Spleen (tissue), 7 donors: ENCODE data around the gene MPDU1.

Source experiments
- POLR2A ChIP-seq, 3 donors: fragments of 450-650 bp; IDR thresholded peaks; one replicate each; pipeline ENCODE4 v1.5.1; 2017; ENCODE audit warnings: antibody characterized with exemption in 3 of 3, mild to moderate bottlenecking in 1 of 3
- TF ChIP-seq, protein P1 (sequence below), 11 experiments: fragments of 200-600 bp in 7 of 11; fragments of 450-650 bp in 4 of 11; sonication (generic) in 4 of 11; IDR thresholded peaks in 8 of 11; conservative IDR thresholded peaks in 3 of 11; 1 replicate in 7 of 11; 2 replicates in 4 of 11; pipeline versions ENCODE4 v1.4.0 to v1.8.0; 2016 to 2021; ENCODE audit warnings: antibody characterized with exemption in 11 of 11, inconsistent platforms in 4 of 11, mild to moderate bottlenecking in 1 of 11
- donor health status: DM: no; HTN: no; CAD: no; lungs with moderate emphysema.
- donor health status: DM: no; HTN: no; CAD: no.
- donor health status: DM: no; HTN: no; CAD: no.

DNA sequence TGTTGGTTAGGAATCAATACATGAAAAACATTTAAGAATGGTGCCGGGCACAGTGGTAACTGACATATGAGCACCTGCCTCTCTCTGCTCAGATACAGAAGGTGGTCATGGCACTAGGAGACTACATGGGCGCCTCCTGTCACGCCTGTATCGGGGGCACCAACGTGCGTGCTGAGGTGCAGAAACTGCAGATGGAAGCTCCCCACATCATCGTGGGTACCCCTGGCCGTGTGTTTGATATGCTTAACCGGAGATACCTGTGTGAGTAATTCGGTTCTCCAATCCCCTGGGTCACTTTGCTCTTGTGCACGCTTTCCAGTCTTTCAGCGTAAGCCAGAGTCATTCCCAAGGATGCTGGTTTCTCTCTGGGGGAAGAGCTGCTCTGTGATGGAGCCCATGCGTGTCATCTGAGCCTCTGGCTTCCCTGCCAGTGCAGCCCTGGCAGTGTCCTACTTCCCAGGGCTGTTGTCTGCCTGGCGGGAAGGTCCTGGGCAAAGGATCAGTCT, 7.2 kb upstream of the MPDU1 start:
- TF ChIP-seq, protein P1, sequence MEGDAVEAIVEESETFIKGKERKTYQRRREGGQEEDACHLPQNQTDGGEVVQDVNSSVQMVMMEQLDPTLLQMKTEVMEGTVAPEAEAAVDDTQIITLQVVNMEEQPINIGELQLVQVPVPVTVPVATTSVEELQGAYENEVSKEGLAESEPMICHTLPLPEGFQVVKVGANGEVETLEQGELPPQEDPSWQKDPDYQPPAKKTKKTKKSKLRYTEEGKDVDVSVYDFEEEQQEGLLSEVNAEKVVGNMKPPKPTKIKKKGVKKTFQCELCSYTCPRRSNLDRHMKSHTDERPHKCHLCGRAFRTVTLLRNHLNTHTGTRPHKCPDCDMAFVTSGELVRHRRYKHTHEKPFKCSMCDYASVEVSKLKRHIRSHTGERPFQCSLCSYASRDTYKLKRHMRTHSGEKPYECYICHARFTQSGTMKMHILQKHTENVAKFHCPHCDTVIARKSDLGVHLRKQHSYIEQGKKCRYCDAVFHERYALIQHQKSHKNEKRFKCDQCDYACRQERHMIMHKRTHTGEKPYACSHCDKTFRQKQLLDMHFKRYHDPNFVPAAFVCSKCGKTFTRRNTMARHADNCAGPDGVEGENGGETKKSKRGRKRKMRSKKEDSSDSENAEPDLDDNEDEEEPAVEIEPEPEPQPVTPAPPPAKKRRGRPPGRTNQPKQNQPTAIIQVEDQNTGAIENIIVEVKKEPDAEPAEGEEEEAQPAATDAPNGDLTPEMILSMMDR (IDR thresholded peaks at IDR 0.05 in 8 of 11, conservative IDR thresholded peaks at IDR 0.05 in 3 of 11): no peak
- TF ChIP-seq POLR2A (IDR thresholded peaks at IDR 0.05): no peak
